Activated CD8-positive, alpha-beta T cell treated with anti-CD3 and anti-CD28 coated beads for 36 hours (primary cell): ENCODE measurements around the gene IL36A. TPM values are rescaled to one million over a fixed set of nuclear protein-coding genes. Genes with fewer than 3 reads are reported as not detected.

Experiments used
- ATAC-seq: fragments of 200-7000 bp; cut with Tn5 transposase; one replicate; pipeline ENCODE4 v1.10.0; 2021; ENCODE audit warnings: mild to moderate bottlenecking, moderate library complexity
- CTCF ChIA-PET: fragments of 350-600 bp; sonication (Branson Sonifier 250); formaldehyde crosslinking; loops from one replicate; lab custom pipeline; 2021; ENCODE audit warnings: antibody characterized with exemption; lab: Charles Lee
- POLR2A ChIA-PET: fragments of 350-600 bp; sonication (Branson Sonifier 250); formaldehyde crosslinking; loops from one replicate; lab custom pipeline; 2021; ENCODE audit warnings: antibody characterized with exemption; lab: Charles Lee
- DNase-seq: peaks from one replicate; pipeline ENCODE4 v3.0.0-alpha.2; 2020
- H3K27ac Mint-ChIP-seq: one replicate; pipeline ENCODE4 v1.8.0; 2021; ENCODE audit warnings: mild to moderate bottlenecking, mixed read lengths
- H3K27me3 Mint-ChIP-seq: one replicate; pipeline ENCODE4 v1.8.0; 2021; ENCODE audit warnings: mixed read lengths
- H3K36me3 Mint-ChIP-seq: one replicate; pipeline ENCODE4 v1.8.0; 2021; ENCODE audit warnings: low read depth, mixed read lengths
- H3K4me1 Mint-ChIP-seq: one replicate; pipeline ENCODE4 v1.8.0; 2021; ENCODE audit warnings: low read depth, mixed read lengths
- H3K4me3 Mint-ChIP-seq: one replicate; pipeline ENCODE4 v1.8.0; 2021; ENCODE audit warnings: mild to moderate bottlenecking, moderate library complexity, mixed read lengths
- H3K9me3 Mint-ChIP-seq: one replicate; pipeline ENCODE4 v1.8.0; 2021; ENCODE audit warnings: mixed read lengths
- CTCF ChIP-seq: fragments of 200-600 bp; IDR thresholded peaks from one replicate; pipeline ENCODE4 v1.8.0; 2022; ENCODE audit warnings: antibody characterized with exemption, mild to moderate bottlenecking
- intact Hi-C: fragments of 100-400 bp; cut with micrococcal nuclease; formaldehyde crosslinking; loops from one replicate; pipeline ENCODE4 v1.10.0; 2022
- total RNA-seq, 2 experiments: library from RNA; stranded (reverse); gene quantifications; one replicate each; pipeline ENCODE4 v1.2.3, GENCODE V29; 2021

Gene IL36A
- total RNA-seq, 2 experiments from 2014 or later = not detected

- Mint-ChIP-seq H3K4me1 (peaks cover 15% of the 10 kb centered on the region), H3K27me3 (no peaks in the 10 kb centered on the region), H3K36me3 (peaks cover 9% of the 10 kb centered on the region), H3K4me3 (no peak overlapping the region), H3K27ac (no peak overlapping the region), H3K9me3 (peaks cover 24% of the 10 kb centered on the region)
- TF ChIP-seq CTCF = no peak
- POLR2A ChIA-PET = no interaction called here
- intact Hi-C loops = no loop called here
- DNase-seq (no peak), ATAC-seq (peak; percentile 13)
- CTCF ChIA-PET = interaction anchor here (1.3 kb wide), 1 partner anchor 26 kb away, joined by 4 read pairs; no protein-coding TSS in a partner anchor
These were observed 48.8 kb downstream of the IL36A start for GRCh38 chr2:113054066-113054465.

- ATAC-seq = peak; percentile 76
- intact Hi-C loops = no loop called here
- CTCF ChIA-PET = interaction anchor here (0.8 to 1.8 kb wide), 4 partner anchors 19 to 307 kb away, joined by 3 read pairs; no protein-coding TSS in a partner anchor
- no peak overlapping the region for H3K4me3 Mint-ChIP-seq
- peaks cover 15% of the 10 kb centered on the region for H3K4me1 Mint-ChIP-seq
- H3K36me3 Mint-ChIP-seq = peaks cover 9% of the 10 kb centered on the region
- no peak for TF ChIP-seq CTCF
- peak overlapping the region; percentile 17 for H3K27ac Mint-ChIP-seq
- peaks cover 22% of the 10 kb centered on the region for H3K9me3 Mint-ChIP-seq
- peak; percentile 10 for DNase-seq
- H3K27me3 Mint-ChIP-seq = no peaks in the 10 kb centered on the region
- POLR2A ChIA-PET = no interaction called here
These were observed 51.3 kb downstream of the IL36A start for GRCh38 chr2:113056521-113056920.

GRCh38 chr2:113057117-113057516, 51.9 kb downstream of the IL36A start:
- intact Hi-C loops = no loop called here
- peaks cover 22% of the 10 kb centered on the region for H3K9me3 Mint-ChIP-seq
- ChIA-PET CTCF (interaction anchor here (0.8 to 1.3 kb wide), 3 partner anchors 18 to 308 kb away, joined by 3 read pairs; no protein-coding TSS in a partner anchor), POLR2A (interaction anchor here (0.6 kb wide), 1 partner anchor 57 kb away, joined by 3 read pairs; no protein-coding TSS in a partner anchor)
- ATAC-seq = no peak
- H3K4me1 Mint-ChIP-seq = peaks cover 15% of the 10 kb centered on the region
- TF ChIP-seq CTCF = no peak
- no peak overlapping the region for H3K27ac Mint-ChIP-seq
- no peaks in the 10 kb centered on the region for H3K27me3 Mint-ChIP-seq
- no peak overlapping the region for H3K4me3 Mint-ChIP-seq
- DNase-seq = no peak
- H3K36me3 Mint-ChIP-seq = peaks cover 9% of the 10 kb centered on the region

Other genes with a start within 250 kb of the IL36A start
- gene CKAP2L, start 240.8 kb upstream of the IL36A start, total RNA-seq = 10 to 100 TPM; 24.5 to 30.5 TPM
- under 1 TPM; 0.69 to 0.99 TPM for gene IL1A, start 221.0 kb upstream of the IL36A start, total RNA-seq
- gene IL1B, start 168.7 kb upstream of the IL36A start, total RNA-seq = not detected
- not detected for gene IL37, start 94.3 kb upstream of the IL36A start, total RNA-seq
- not detected for gene IL36G, start 27.5 kb upstream of the IL36A start, total RNA-seq
- gene IL36B, start 47.4 kb downstream of the IL36A start, total RNA-seq = not detected
- gene IL36RN, start 53.7 kb downstream of the IL36A start, total RNA-seq = not detected
- not detected for gene IL1F10, start 62.5 kb downstream of the IL36A start, total RNA-seq
- gene IL1RN, start 122.1 kb downstream of the IL36A start, total RNA-seq = under 1 TPM; 0.50 to 0.85 TPM
- 100 to 1,000 TPM; 247 to 251 TPM for gene PSD4, start 168.5 kb downstream of the IL36A start, total RNA-seq